Activated B cell treated with CpG ODN at 0.5 μM for 24 hours (primary cell): Measurements from ENCODE around the gene SS18L1. TPM values are rescaled to one million over a fixed set of nuclear protein-coding genes. Genes with fewer than 3 reads are reported as not detected.

Source experiments
- ATAC-seq: fragments of 200-7000 bp; cut with Tn5 transposase; one replicate; pipeline ENCODE4 v1.10.0; 2021; ENCODE audit warnings: low read depth, mild to moderate bottlenecking, moderate library complexity
- CTCF ChIA-PET: fragments of 350-600 bp; sonication (Branson Sonifier 250); formaldehyde crosslinking; loops from one replicate; lab custom pipeline; 2021; ENCODE audit warnings: antibody characterized with exemption; lab: Charles Lee
- POLR2A ChIA-PET: fragments of 350-600 bp; sonication (Branson Sonifier 250); formaldehyde crosslinking; loops from one replicate; lab custom pipeline; 2021; ENCODE audit warnings: antibody characterized with exemption; lab: Charles Lee
- DNase-seq: peaks from one replicate; pipeline ENCODE4 v3.0.0; 2022
- H3K27ac Mint-ChIP-seq: one replicate; pipeline ENCODE4 v1.8.0; 2020; ENCODE audit warnings: mixed read lengths
- H3K27me3 Mint-ChIP-seq: one replicate; pipeline ENCODE4 v1.8.0; 2021; ENCODE audit warnings: mixed read lengths
- H3K36me3 Mint-ChIP-seq: one replicate; pipeline ENCODE4 v1.8.0; 2021; ENCODE audit warnings: low read depth, mixed read lengths
- H3K4me1 Mint-ChIP-seq: one replicate; pipeline ENCODE4 v1.8.0; 2021; ENCODE audit warnings: mixed read lengths
- H3K4me3 Mint-ChIP-seq: one replicate; pipeline ENCODE4 v1.8.0; 2020; ENCODE audit warnings: mild to moderate bottlenecking, mixed read lengths
- H3K9me3 Mint-ChIP-seq: one replicate; pipeline ENCODE4 v1.8.0; 2020; ENCODE audit warnings: mixed read lengths
- CTCF ChIP-seq: fragments of 200-600 bp; IDR thresholded peaks from one replicate; pipeline ENCODE4 v1.8.0; 2022; ENCODE audit warnings: antibody characterized with exemption, mild to moderate bottlenecking
- intact Hi-C: fragments of 100-400 bp; cut with micrococcal nuclease; formaldehyde crosslinking; loops from one replicate; pipeline ENCODE4 v1.15.1; 2024
- total RNA-seq: library from RNA; stranded (reverse); gene quantifications from 2 replicates; pipeline ENCODE4 v1.2.3, GENCODE V29; 2022

Gene SS18L1
- total RNA-seq, 1 donor from 2014 or later = 9.0 TPM

- peaks cover 33% of the 10 kb centered on the region for H3K4me1 Mint-ChIP-seq
- H3K36me3 Mint-ChIP-seq = peaks cover 50% of the 10 kb centered on the region
- no peaks in the 10 kb centered on the region for H3K27me3 Mint-ChIP-seq
- CTCF ChIA-PET = interaction anchor here (0.6 kb wide), 1 partner anchor 78 kb away, joined by 3 read pairs; no protein-coding TSS in a partner anchor
- no peak overlapping the region for H3K27ac Mint-ChIP-seq
- no peaks in the 10 kb centered on the region for H3K9me3 Mint-ChIP-seq
- POLR2A ChIA-PET = interaction anchor here (0.6 to 1.0 kb wide), 2 partner anchors 9 to 36 kb away, joined by 3 read pairs; no protein-coding TSS in a partner anchor
- TF ChIP-seq CTCF = no peak
- peak; percentile 19 for ATAC-seq
- H3K4me3 Mint-ChIP-seq = peak overlapping the region; percentile 75
- intact Hi-C loops = loop anchor here (5.0 kb wide), 1 partner anchor 35 kb away; the partner anchor contains the start of gene OSBPL2
- no peak for DNase-seq
Observed at GRCh38 chr20:62202083-62202395, 58.5 kb downstream of the SS18L1 start.

GRCh38 chr20:62202676-62203377, 59.3 kb downstream of the SS18L1 start:
- Mint-ChIP-seq H3K9me3 (no peaks in the 10 kb centered on the region), H3K4me3 (no peak overlapping the region), H3K36me3 (peaks cover 45% of the 10 kb centered on the region), H3K27me3 (no peaks in the 10 kb centered on the region), H3K27ac (no peak overlapping the region), H3K4me1 (peaks cover 33% of the 10 kb centered on the region)
- ATAC-seq (no peak), DNase-seq (no peak)
- ChIA-PET POLR2A (interaction anchor here (0.6 kb wide), 1 partner anchor 10 kb away, joined by 3 read pairs; no protein-coding TSS in a partner anchor), CTCF (no interaction called here)
- intact Hi-C loops = loop anchor here (5.0 kb wide), 1 partner anchor 34 kb away; the partner anchor contains the start of gene OSBPL2
- no peak for TF ChIP-seq CTCF

GRCh38 chr20:62203378-62204030, 59.9 kb downstream of the SS18L1 start:
- H3K4me3 Mint-ChIP-seq = no peak overlapping the region
- no peaks in the 10 kb centered on the region for H3K27me3 Mint-ChIP-seq
- POLR2A ChIA-PET = no interaction called here
- no peak overlapping the region for H3K27ac Mint-ChIP-seq
- peaks cover 39% of the 10 kb centered on the region for H3K36me3 Mint-ChIP-seq
- intact Hi-C loops = loop anchor here (5.0 kb wide), 1 partner anchor 34 kb away; the partner anchor contains the start of gene OSBPL2
- ATAC-seq = no peak
- no peak for DNase-seq
- TF ChIP-seq CTCF = no peak
- no peaks in the 10 kb centered on the region for H3K9me3 Mint-ChIP-seq
- CTCF ChIA-PET = no interaction called here
- H3K4me1 Mint-ChIP-seq = peaks cover 33% of the 10 kb centered on the region

GRCh38 chr20:62205618-62206387, 62.2 kb downstream of the SS18L1 start:
- Mint-ChIP-seq H3K27me3 (no peaks in the 10 kb centered on the region), H3K27ac (no peak overlapping the region), H3K4me1 (peaks cover 29% of the 10 kb centered on the region), H3K36me3 (peaks cover 18% of the 10 kb centered on the region), H3K9me3 (no peaks in the 10 kb centered on the region), H3K4me3 (no peak overlapping the region)
- TF ChIP-seq CTCF = no peak
- ChIA-PET CTCF (no interaction called here), POLR2A (no interaction called here)
- ATAC-seq = no peak
- DNase-seq = no peak
- intact Hi-C loops = no loop called here
